Endothelial cell of umbilical vein (primary cell): ENCODE data around the gene CMIP. TPM values are rescaled to one million over a fixed set of nuclear protein-coding genes. Genes with fewer than 3 reads are reported as not detected.

Source experiments
- BruUV-seq: library from RNA; stranded (reverse); fragments of 400-500 nt; replicated peaks from 2 replicates; lab custom pipeline; 2021; lab: Mats Ljungman, UMichigan
- CTCF ChIA-PET: fragments of 300-600, 350-600 bp; sonication (Branson Sonifier 250); formaldehyde crosslinking; loops from one replicate; lab custom pipeline; 2021; ENCODE audit warnings: antibody characterized with exemption, inconsistent platforms; lab: Charles Lee
- POLR2A ChIA-PET: fragments of 300-600, 350-600 bp; sonication (Branson Sonifier 250); formaldehyde crosslinking; loops from one replicate; lab custom pipeline; 2021; ENCODE audit warnings: antibody characterized with exemption, inconsistent platforms; lab: Charles Lee
- DNase-seq: peaks from one replicate; pipeline ENCODE4 v3.0.0-alpha.2; 2011; ENCODE audit warnings: low read depth, low spot score
- FAIRE-seq: peaks from 2 replicates; lab custom pipeline; 2011; peaks lifted over from hg19 to GRCh38; lab: Jason Lieb, UNC
- H2AFZ ChIP-seq: 2 replicates; pipeline ENCODE4 v1.6.0; 2012; ENCODE audit warnings: low read depth, low read length, control low read depth, inconsistent platforms
- H3K27ac ChIP-seq: 2 replicates; pipeline ENCODE4 v1.5.1; 2011; ENCODE audit warnings: low read depth, mild to moderate bottlenecking, control low read depth, low read length, moderate library complexity; ENCODE audit not compliant: insufficient read depth
- H3K27me3 ChIP-seq, 2 experiments: 2 replicates each; pipeline versions ENCODE4 v1.6.0 to v1.6.1; 2011; ENCODE audit warnings: low read length in 2 of 2, mixed read lengths in 1 of 2; ENCODE audit not compliant: control insufficient read depth in 2 of 2, insufficient read depth in 2 of 2
- H3K36me3 ChIP-seq, 2 experiments: 2 replicates in 1 of 2; 3 replicates in 1 of 2; pipeline ENCODE4 v1.5.1; 2011; ENCODE audit warnings: low read length in 2 of 2, mild to moderate bottlenecking in 1 of 2, moderate library complexity in 1 of 2; ENCODE audit not compliant: control insufficient read depth in 2 of 2, insufficient read depth in 2 of 2; ENCODE audit errors: extremely low read depth in 1 of 2
- H3K4me1 ChIP-seq: 3 replicates; pipeline ENCODE4 v1.5.1; 2011; ENCODE audit warnings: mild to moderate bottlenecking, low read length; ENCODE audit not compliant: control insufficient read depth, insufficient read depth; ENCODE audit errors: extremely low read depth
- H3K4me2 ChIP-seq: 2 replicates; pipeline ENCODE4 v1.6.1; 2011; ENCODE audit warnings: low read length, control low read depth, mixed read lengths; ENCODE audit not compliant: insufficient read depth
- H3K4me3 ChIP-seq, 3 experiments: fragments of 200-600 bp in 1 of 3; sonication (generic), shearing (Covaris generic) in 1 of 3; replicated peaks in 1 of 3; 2 replicates each; pipeline ENCODE4 v1.5.1; 2011 to 2016; ENCODE audit warnings: control low read depth in 3 of 3, low read length in 3 of 3, mild to moderate bottlenecking in 2 of 3, inconsistent platforms in 1 of 3, low read depth in 1 of 3, moderate library complexity in 1 of 3; ENCODE audit not compliant: insufficient read depth in 1 of 3
- H3K79me2 ChIP-seq: 2 replicates; pipeline ENCODE4 v1.6.0; 2012; ENCODE audit warnings: low read length, inconsistent platforms; ENCODE audit not compliant: control insufficient read depth, insufficient read depth
- H3K9ac ChIP-seq: replicated peaks from 2 replicates; pipeline ENCODE3; 2011; ENCODE audit warnings: low read length, control low read depth; ENCODE audit not compliant: insufficient read depth; ENCODE audit errors: extremely low read depth
- H3K9me1 ChIP-seq: replicated peaks from 3 replicates; pipeline ENCODE4 v1.6.0; 2011; ENCODE audit warnings: mild to moderate bottlenecking, low read length; ENCODE audit not compliant: control insufficient read depth, insufficient read depth; ENCODE audit errors: extremely low read depth
- H3K9me3 ChIP-seq: replicated peaks from 2 replicates; pipeline ENCODE4 v1.5.1; 2012; ENCODE audit warnings: low read length, inconsistent platforms; ENCODE audit not compliant: control insufficient read depth, insufficient read depth
- H4K20me1 ChIP-seq: replicated peaks from 2 replicates; pipeline ENCODE3; 2011; ENCODE audit warnings: mild to moderate bottlenecking, low read length; ENCODE audit not compliant: control insufficient read depth, insufficient read depth; ENCODE audit errors: extremely low read depth
- EZH2 ChIP-seq: IDR thresholded peaks from 2 replicates; pipeline ENCODE4 v1.6.1; 2012; ENCODE audit warnings: borderline replicate concordance, low read depth, mild to moderate bottlenecking, moderate library complexity, low read length, inconsistent platforms; ENCODE audit not compliant: severe bottlenecking
- FOS ChIP-seq: IDR thresholded peaks from 2 replicates; pipeline ENCODE4 v1.6.1; 2011; ENCODE audit warnings: mild to moderate bottlenecking, low read length, moderate library complexity, borderline replicate concordance; ENCODE audit not compliant: insufficient read depth
- GATA2 ChIP-seq: IDR thresholded peaks from 2 replicates; pipeline ENCODE4 v1.7.0; 2011; ENCODE audit warnings: low read depth, mild to moderate bottlenecking, moderate library complexity, mixed read lengths, low read length; ENCODE audit not compliant: insufficient read length, insufficient read depth
- JUN ChIP-seq: IDR thresholded peaks from 2 replicates; pipeline ENCODE4 v1.6.1; 2011; ENCODE audit warnings: borderline replicate concordance, low read depth; ENCODE audit not compliant: insufficient read length, insufficient read depth
- MYC ChIP-seq: IDR thresholded peaks from one replicate; pipeline ENCODE4 v1.6.1; 2011; ENCODE audit warnings: mild to moderate bottlenecking, low read depth, low read length
- POLR2A ChIP-seq: IDR thresholded peaks from 2 replicates; pipeline ENCODE4 v1.6.1; 2012; ENCODE audit warnings: low read depth, mild to moderate bottlenecking, control low read depth, low read length
- POLR2AphosphoS5 ChIP-seq: IDR thresholded peaks from 2 replicates; pipeline ENCODE4 v1.6.1; 2012; ENCODE audit warnings: low read depth, mild to moderate bottlenecking, control low read depth, low read length, moderate library complexity; ENCODE audit not compliant: insufficient read depth
- dilution Hi-C: fragments of 300-500 bp; cut with MboI; formaldehyde crosslinking; loops from one replicate; pipeline ENCODE4 v1.15.0; 2019; ENCODE audit warnings: low sequenced_read_pairs; ENCODE audit not compliant: extremely low pct_ligation_motif_present
- intact Hi-C: fragments of 100-400 bp; cut with micrococcal nuclease; formaldehyde crosslinking; loops from one replicate; pipeline ENCODE4 v1.10.0; 2022
- polyA plus RNA-seq, 4 experiments: library from polyadenylated mRNA; depleted of rRNA in 3 of 4; stranded (reverse) in 3 of 4; unstranded in 1 of 4; fragments of >200 nt; gene quantifications; 2 replicates each; pipeline versions ENCODE4 v1.2.1 to v1.2.3, GENCODE V29; 2011 to 2012; ENCODE audit warnings: missing spikeins in 1 of 4
- total RNA-seq: library from RNA; stranded (reverse); gene quantifications from 2 replicates; pipeline ENCODE4 v1.2.3, GENCODE V29; 2021
- TF ChIP-seq, protein P1 (sequence below), 2 donors: IDR thresholded peaks; 1 replicate in 1 of 2; 2 replicates in 1 of 2; pipeline ENCODE4 v1.5.1; 2011; ENCODE audit warnings: low read length in 2 of 2, mild to moderate bottlenecking in 2 of 2, moderate library complexity in 2 of 2, control low read depth in 1 of 2, inconsistent platforms in 1 of 2, low read depth in 1 of 2; ENCODE audit not compliant: insufficient read depth in 1 of 2; ENCODE audit errors: extremely low read depth in 1 of 2
- TF ChIP-seq, protein P2 (sequence below): IDR thresholded peaks from 2 replicates; pipeline ENCODE4 v1.6.1; 2011; ENCODE audit not compliant: insufficient read depth, insufficient read length

The CMIP gene
- total and polyA plus RNA-seq, 2 donors (not counting 3 experiments of a cell fraction or from before 2014, with no cell fraction given) = 29.0 to 101 TPM

DNA sequence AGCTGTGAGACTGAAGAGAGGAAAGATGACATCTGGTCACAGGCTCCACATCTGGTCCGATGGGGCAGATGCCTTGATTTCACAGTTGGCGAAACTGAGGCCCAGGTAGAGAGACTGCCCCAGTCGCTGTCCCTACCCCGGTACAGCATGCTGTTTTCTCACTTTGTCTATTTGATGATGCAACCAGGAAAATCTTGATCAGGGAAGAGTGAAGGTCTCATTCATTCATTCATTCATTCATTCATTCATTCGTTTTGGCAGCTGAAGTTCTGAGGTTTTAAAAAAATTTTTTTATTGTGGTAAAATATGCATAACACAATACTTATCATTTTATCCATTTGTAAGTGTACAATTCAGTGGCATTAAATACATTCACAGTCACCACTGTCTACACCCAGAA, 19.7 kb downstream of the CMIP start:
- H3K27ac ChIP-seq = no peak overlapping the region
- dilution Hi-C loops (loop anchor here (25.0 kb wide), 1 partner anchor 102 kb away; no protein-coding TSS in a partner anchor), intact Hi-C loops (no loop called here)
- ChIA-PET CTCF (interaction anchor here (1.5 kb wide), 1 partner anchor 22 kb away, joined by 5 read pairs; no protein-coding TSS in a partner anchor), POLR2A (no interaction called here)
- no peaks in the 10 kb centered on the region for H4K20me1 ChIP-seq
- no peak overlapping the region for H3K4me2 ChIP-seq
- no peaks in the 10 kb centered on the region for H3K9me1 ChIP-seq
- H3K9ac ChIP-seq = no peak overlapping the region
- no peak for DNase-seq
- H3K79me2 ChIP-seq = peaks cover 85% of the 10 kb centered on the region
- no TSS peak for BruUV-seq
- no peak overlapping the region for H3K4me3 ChIP-seq
- FAIRE-seq = no peak
- no peak overlapping the region for H2AFZ ChIP-seq
- peaks cover 0 to 8% of the 10 kb centered on the region in 2 experiments for H3K36me3 ChIP-seq
- TF ChIP-seq JUN (no peak), POLR2AphosphoS5 (no peak), FOS (no peak), MYC (no peak), GATA2 (no peak), EZH2 (no peak), POLR2A (no peak)
- TF ChIP-seq, protein P1, sequence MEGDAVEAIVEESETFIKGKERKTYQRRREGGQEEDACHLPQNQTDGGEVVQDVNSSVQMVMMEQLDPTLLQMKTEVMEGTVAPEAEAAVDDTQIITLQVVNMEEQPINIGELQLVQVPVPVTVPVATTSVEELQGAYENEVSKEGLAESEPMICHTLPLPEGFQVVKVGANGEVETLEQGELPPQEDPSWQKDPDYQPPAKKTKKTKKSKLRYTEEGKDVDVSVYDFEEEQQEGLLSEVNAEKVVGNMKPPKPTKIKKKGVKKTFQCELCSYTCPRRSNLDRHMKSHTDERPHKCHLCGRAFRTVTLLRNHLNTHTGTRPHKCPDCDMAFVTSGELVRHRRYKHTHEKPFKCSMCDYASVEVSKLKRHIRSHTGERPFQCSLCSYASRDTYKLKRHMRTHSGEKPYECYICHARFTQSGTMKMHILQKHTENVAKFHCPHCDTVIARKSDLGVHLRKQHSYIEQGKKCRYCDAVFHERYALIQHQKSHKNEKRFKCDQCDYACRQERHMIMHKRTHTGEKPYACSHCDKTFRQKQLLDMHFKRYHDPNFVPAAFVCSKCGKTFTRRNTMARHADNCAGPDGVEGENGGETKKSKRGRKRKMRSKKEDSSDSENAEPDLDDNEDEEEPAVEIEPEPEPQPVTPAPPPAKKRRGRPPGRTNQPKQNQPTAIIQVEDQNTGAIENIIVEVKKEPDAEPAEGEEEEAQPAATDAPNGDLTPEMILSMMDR (IDR thresholded peaks at IDR 0.05; ENCODE audit: extremely low read depth in 1 of 2, insufficient read depth in 1 of 2, low read depth in 1 of 2, low read length in 2 of 2) = no peak
- TF ChIP-seq, protein P2, sequence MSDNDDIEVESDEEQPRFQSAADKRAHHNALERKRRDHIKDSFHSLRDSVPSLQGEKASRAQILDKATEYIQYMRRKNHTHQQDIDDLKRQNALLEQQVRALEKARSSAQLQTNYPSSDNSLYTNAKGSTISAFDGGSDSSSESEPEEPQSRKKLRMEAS = no peak
- no peaks in the 10 kb centered on the region for H3K4me1 ChIP-seq
- no peaks in the 10 kb centered on the region for H3K9me3 ChIP-seq
- H3K27me3 ChIP-seq = no peaks in the 10 kb centered on the region
